ENCODE data around the gene MAGEF1. TPM values are rescaled to one million over a fixed set of nuclear protein-coding genes. Genes with fewer than 3 reads are reported as not detected.

MAGEF1 gene
- total RNA-seq, 1 donor from 2014 or later = 22.9 TPM

DNA sequence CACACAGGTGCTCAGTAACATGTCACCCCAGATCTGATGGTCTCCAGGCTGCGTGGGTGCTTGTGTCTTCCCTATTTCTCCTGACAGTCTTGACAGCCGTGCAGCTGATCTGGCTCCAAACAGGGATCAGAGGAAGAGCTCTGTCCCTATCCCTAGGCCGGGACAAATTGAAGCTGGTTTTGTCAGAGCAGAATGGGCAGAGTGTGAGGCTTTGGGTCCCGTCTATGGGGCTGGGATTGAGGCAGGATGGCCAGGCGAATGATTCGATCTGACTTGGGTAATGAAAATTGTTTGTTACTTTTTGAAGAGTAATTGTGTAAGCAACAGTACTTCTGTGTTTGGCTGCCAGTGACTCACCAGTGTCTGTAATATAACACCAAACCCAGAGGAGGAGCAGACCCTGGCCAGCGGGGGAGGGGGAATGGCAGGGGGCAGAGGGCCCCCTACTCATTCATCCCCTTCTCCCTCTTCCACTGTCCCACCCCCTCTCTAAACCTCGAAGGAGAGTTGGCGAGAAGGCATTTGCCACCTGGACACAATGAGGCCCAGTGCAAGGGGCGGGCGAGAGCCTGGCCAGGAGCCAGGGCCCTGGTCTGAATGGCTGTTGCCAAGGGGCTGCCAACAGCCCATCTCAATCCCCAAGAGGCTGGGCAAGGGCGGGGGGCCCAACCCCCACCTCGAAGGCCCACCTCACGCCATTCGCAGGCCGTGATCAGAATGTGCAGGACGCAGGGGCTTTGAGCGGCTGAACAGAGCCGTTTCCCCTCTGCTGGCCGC, 4.9 kb upstream of the MAGEF1 start:
- TF ChIP-seq, protein P1, sequence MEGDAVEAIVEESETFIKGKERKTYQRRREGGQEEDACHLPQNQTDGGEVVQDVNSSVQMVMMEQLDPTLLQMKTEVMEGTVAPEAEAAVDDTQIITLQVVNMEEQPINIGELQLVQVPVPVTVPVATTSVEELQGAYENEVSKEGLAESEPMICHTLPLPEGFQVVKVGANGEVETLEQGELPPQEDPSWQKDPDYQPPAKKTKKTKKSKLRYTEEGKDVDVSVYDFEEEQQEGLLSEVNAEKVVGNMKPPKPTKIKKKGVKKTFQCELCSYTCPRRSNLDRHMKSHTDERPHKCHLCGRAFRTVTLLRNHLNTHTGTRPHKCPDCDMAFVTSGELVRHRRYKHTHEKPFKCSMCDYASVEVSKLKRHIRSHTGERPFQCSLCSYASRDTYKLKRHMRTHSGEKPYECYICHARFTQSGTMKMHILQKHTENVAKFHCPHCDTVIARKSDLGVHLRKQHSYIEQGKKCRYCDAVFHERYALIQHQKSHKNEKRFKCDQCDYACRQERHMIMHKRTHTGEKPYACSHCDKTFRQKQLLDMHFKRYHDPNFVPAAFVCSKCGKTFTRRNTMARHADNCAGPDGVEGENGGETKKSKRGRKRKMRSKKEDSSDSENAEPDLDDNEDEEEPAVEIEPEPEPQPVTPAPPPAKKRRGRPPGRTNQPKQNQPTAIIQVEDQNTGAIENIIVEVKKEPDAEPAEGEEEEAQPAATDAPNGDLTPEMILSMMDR (IDR thresholded peaks at IDR 0.05; ENCODE audit: unreplicated experiment) = no peak
- no peak for DNase-seq (ENCODE audit: low spot score)
- H3K9me3 Mint-ChIP-seq (ENCODE audit: unreplicated experiment) = no peaks in the 10 kb centered on the region
- H3K4me1 Mint-ChIP-seq (ENCODE audit: unreplicated experiment) = peaks cover 28% of the 10 kb centered on the region
- H3K27me3 Mint-ChIP-seq (ENCODE audit: unreplicated experiment) = peaks cover 3% of the 10 kb centered on the region
- H3K27ac Mint-ChIP-seq (ENCODE audit: unreplicated experiment) = no peak overlapping the region
- no peak overlapping the region for H3K4me3 Mint-ChIP-seq (ENCODE audit: unreplicated experiment)
- H3K36me3 Mint-ChIP-seq (ENCODE audit: low read depth, unreplicated experiment) = no peaks in the 10 kb centered on the region

DNA sequence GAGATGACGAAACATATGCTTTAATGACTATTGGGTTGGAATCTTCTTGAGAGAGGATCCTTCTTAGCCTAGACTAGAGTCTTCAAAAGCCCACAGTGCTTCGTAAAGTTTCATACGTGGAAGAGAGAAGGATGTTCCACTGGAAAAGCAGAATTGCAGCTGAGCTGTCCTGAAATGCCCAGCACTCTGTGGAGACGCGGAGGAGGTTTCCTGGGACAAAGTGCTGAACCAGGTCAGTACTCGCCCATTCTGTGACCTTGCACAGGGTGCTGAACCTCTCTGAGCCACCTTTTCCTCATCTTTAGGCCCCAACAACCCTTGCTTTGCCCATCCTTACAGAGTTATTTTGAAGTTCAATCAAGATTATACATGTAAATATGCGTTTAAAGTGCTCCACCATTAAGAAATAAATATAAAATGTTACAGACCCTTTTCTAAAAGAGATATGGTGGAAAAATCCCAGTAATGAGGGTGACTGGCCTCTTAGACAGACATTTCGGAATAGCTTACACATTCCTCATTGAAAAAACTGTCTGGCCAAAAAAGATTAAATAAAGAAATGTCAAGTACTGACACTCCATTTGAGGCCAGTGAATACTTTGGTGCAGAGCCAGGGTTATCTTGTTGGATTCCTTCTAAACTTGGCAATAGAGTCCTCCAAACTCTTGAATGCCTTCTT, 4.2 kb upstream of the MAGEF1 start:
- DNase-seq (ENCODE audit: low spot score) = no peak
- H3K4me3 Mint-ChIP-seq (ENCODE audit: unreplicated experiment) = no peak overlapping the region
- H3K36me3 Mint-ChIP-seq (ENCODE audit: low read depth, unreplicated experiment) = no peaks in the 10 kb centered on the region
- peaks cover 30% of the 10 kb centered on the region for H3K4me1 Mint-ChIP-seq (ENCODE audit: unreplicated experiment)
- TF ChIP-seq, protein P1 (IDR thresholded peaks at IDR 0.05; ENCODE audit: unreplicated experiment) = no peak
- H3K27me3 Mint-ChIP-seq (ENCODE audit: unreplicated experiment) = peaks cover 3% of the 10 kb centered on the region
- H3K9me3 Mint-ChIP-seq (ENCODE audit: unreplicated experiment) = no peaks in the 10 kb centered on the region
- no peak overlapping the region for H3K27ac Mint-ChIP-seq (ENCODE audit: unreplicated experiment)

DNA sequence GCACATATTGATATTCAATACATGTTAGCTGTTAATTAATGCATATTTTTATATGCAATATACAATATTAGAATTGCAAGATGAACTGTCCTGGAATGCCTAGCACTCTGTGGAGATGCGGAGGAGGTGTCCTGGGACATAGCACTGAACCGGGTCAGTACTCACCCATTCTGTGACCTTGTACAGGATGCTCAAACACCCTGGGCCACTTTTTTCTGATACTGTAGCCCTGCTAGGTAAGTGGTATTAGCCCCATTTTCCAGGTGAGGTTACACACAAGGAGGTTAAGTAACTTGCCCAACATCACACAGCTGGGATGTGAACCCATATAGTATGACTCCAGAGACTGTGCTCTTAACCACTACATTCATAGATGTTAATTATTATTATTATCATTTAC, 1.7 kb upstream of the MAGEF1 start:
- no peak overlapping the region for H3K27ac Mint-ChIP-seq (ENCODE audit: unreplicated experiment)
- peaks cover 41% of the 10 kb centered on the region for H3K4me1 Mint-ChIP-seq (ENCODE audit: unreplicated experiment)
- DNase-seq (ENCODE audit: low spot score) = no peak
- H3K27me3 Mint-ChIP-seq (ENCODE audit: unreplicated experiment) = peaks cover 5% of the 10 kb centered on the region
- H3K36me3 Mint-ChIP-seq (ENCODE audit: low read depth, unreplicated experiment) = peaks cover 10% of the 10 kb centered on the region
- H3K4me3 Mint-ChIP-seq (ENCODE audit: unreplicated experiment) = no peak overlapping the region
- TF ChIP-seq, protein P1 (IDR thresholded peaks at IDR 0.05; ENCODE audit: unreplicated experiment) = no peak
- H3K9me3 Mint-ChIP-seq (ENCODE audit: unreplicated experiment) = no peaks in the 10 kb centered on the region

DNA sequence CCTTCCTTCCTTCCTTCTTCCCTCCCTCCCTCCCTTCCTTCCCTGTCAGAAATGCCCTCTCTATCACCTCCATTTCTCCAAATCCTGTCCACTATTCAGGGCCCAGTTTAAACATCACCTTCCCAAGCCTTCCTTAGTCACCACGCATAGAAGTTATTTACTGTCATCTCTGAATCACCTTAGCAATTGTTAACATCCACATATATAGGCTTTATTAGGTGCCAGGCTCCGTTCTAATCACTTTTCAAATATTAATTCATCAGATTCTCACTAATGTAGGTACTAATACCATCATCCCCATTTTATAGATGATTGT, 1.1 kb upstream of the MAGEF1 start:
- Mint-ChIP-seq H3K36me3 (ENCODE audit: low read depth, unreplicated experiment) (peaks cover 15% of the 10 kb centered on the region), H3K9me3 (ENCODE audit: unreplicated experiment) (no peaks in the 10 kb centered on the region), H3K27me3 (ENCODE audit: unreplicated experiment) (peaks cover 5% of the 10 kb centered on the region), H3K27ac (ENCODE audit: unreplicated experiment) (peak overlapping the region; percentile 70), H3K4me1 (ENCODE audit: unreplicated experiment) (peaks cover 35% of the 10 kb centered on the region), H3K4me3 (ENCODE audit: unreplicated experiment) (peak overlapping the region; percentile 52)
- no peak for DNase-seq (ENCODE audit: low spot score)
- TF ChIP-seq, protein P1 (IDR thresholded peaks at IDR 0.05; ENCODE audit: unreplicated experiment) = no peak
